MCF 10A (cell line): ENCODE data around the gene MSI1. TPM values are rescaled to one million over a fixed set of nuclear protein-coding genes. Genes with fewer than 3 reads are reported as not detected.

Experiments
- Bru-seq: library from RNA; stranded (reverse); fragments of 400-500 nt; gene quantifications from one replicate; lab custom pipeline; 2021; lab: Mats Ljungman, UMichigan
- BruChase-seq, 2 experiments: library from RNA; stranded (reverse); fragments of 400-500 nt; gene quantifications; one replicate each; lab custom pipeline; 2021; lab: Mats Ljungman, UMichigan
- BruUV-seq: library from RNA; stranded (reverse); fragments of 400-500 nt; replicated peaks from 2 replicates; lab custom pipeline; 2021; lab: Mats Ljungman, UMichigan
- CTCF ChIA-PET: fragments of 300-600 bp; sonication (Branson Sonifier 250); formaldehyde crosslinking; extraction: SDS; loops from one replicate; lab custom pipeline; 2021; ENCODE audit warnings: antibody characterized with exemption, inconsistent platforms; lab: Yijun Ruan, JAX
- POLR2A ChIA-PET: fragments of 300-600, 350-650 bp; sonication (Branson Sonifier 250); formaldehyde crosslinking; extraction: SDS; loops from one replicate; lab custom pipeline; 2020; ENCODE audit warnings: antibody characterized with exemption, inconsistent platforms; lab: Yijun Ruan, JAX
- DNase-seq: peaks from one replicate; pipeline ENCODE4 v3.0.0-alpha.2; 2018; ENCODE audit not compliant: unreplicated experiment
- H3K27ac Mint-ChIP-seq: one replicate; pipeline ENCODE4 v1.8.0; 2022; ENCODE audit warnings: mild to moderate bottlenecking, low read depth, mixed read lengths; ENCODE audit not compliant: unreplicated experiment
- H3K27me3 Mint-ChIP-seq: one replicate; pipeline ENCODE4 v1.8.0; 2022; ENCODE audit warnings: mixed read lengths; ENCODE audit not compliant: insufficient read depth, unreplicated experiment
- H3K36me3 Mint-ChIP-seq: one replicate; pipeline ENCODE4 v1.8.0; 2022; ENCODE audit warnings: mild to moderate bottlenecking, moderate library complexity, mixed read lengths; ENCODE audit not compliant: insufficient read depth, unreplicated experiment
- H3K4me1 Mint-ChIP-seq: one replicate; pipeline ENCODE4 v1.8.0; 2022; ENCODE audit warnings: mixed read lengths; ENCODE audit not compliant: insufficient read depth, unreplicated experiment
- H3K4me3 Mint-ChIP-seq: one replicate; pipeline ENCODE4 v1.8.0; 2022; ENCODE audit warnings: mild to moderate bottlenecking, moderate library complexity, mixed read lengths; ENCODE audit not compliant: unreplicated experiment
- H3K9me3 Mint-ChIP-seq: one replicate; pipeline ENCODE4 v1.8.0; 2022; ENCODE audit warnings: mixed read lengths; ENCODE audit not compliant: unreplicated experiment
- intact Hi-C: fragments of 100-400 bp; cut with micrococcal nuclease; formaldehyde crosslinking; loops from 2 replicates; pipeline ENCODE4 v1.14.1; 2022
- long read RNA-seq: library from polyadenylated mRNA; stranded (forward); transcript quantifications from one replicate; pipeline ENCODE4 v2.0.0, GENCODE V29; 2022
- total RNA-seq: library from RNA; stranded (reverse); gene quantifications from 2 replicates; pipeline ENCODE4 v1.2.3, GENCODE V29; 2022
- TF ChIP-seq, protein P1 (sequence below): fragments of 200-600 bp; IDR thresholded peaks from one replicate; pipeline ENCODE4 v1.8.0; 2022; ENCODE audit warnings: antibody characterized with exemption, mild to moderate bottlenecking; ENCODE audit not compliant: unreplicated experiment

The MSI1 gene
- total RNA-seq (not detected in 2 replicates), Bru-seq, nascent RNA (not detected), BruChase-seq, experiment 1, labeled RNA remaining after a 6-hour chase (not detected), BruChase-seq, experiment 2, labeled RNA remaining after a 2-hour chase (not detected)
- long read RNA-seq = 0 reads

DNA sequence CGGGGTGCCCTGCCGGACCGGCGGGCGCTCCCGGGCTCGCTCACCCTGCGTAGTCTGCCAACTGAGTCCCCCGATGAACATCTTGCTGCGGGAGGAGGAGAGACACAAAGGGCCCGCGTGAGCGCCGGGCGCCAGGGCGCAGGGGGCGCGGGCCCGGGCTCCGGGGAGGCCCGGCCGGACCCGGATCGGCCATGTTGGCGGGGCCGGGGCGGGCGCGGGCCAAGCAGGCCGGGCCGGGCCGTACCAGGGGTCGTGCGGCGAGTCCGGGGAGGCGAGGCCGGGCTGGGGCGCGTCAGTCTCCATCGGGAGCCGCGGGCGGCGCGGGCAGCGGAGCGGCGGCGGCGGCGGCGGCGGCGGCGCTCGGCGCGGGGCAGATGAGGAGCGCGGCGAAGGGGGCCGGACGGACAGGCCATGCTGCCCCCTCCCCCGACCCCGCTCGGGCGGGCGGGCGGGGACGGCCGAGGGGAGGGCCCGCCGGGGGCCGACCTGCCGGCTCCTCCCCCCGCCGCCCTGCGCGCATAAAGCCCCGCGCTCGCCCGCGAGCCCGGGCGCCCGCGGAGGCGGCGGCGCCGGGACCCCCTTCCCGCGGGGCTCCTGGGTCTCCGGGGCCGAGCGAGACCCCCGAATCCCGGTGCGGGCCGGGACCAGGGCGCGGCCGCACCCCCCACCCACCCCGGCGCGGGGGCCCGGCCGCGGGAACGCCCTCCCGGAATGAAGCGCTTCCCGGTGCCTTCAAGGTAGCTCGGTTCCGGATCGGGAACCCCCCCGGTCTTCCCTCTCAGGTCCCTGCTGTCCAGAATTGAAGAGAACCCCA lies at the start of gene MSI1:
TSS of gene MSI1 (minus strand) at position 376 of the 814 bp plus-strand sequence. CDS start at position 303, 73 bp downstream.
- ChIA-PET CTCF (no interaction called here), POLR2A (no interaction called here)
- peaks cover 7% of the 10 kb centered on the region for H3K4me1 Mint-ChIP-seq
- H3K36me3 Mint-ChIP-seq = no peaks in the 10 kb centered on the region
- BruUV-seq = no TSS peak
- intact Hi-C loops = no loop called here
- DNase-seq = no peak
- H3K9me3 Mint-ChIP-seq = no peaks in the 10 kb centered on the region
- H3K27ac Mint-ChIP-seq = no peak within 1 kb of the TSS
- TF ChIP-seq, protein P1, sequence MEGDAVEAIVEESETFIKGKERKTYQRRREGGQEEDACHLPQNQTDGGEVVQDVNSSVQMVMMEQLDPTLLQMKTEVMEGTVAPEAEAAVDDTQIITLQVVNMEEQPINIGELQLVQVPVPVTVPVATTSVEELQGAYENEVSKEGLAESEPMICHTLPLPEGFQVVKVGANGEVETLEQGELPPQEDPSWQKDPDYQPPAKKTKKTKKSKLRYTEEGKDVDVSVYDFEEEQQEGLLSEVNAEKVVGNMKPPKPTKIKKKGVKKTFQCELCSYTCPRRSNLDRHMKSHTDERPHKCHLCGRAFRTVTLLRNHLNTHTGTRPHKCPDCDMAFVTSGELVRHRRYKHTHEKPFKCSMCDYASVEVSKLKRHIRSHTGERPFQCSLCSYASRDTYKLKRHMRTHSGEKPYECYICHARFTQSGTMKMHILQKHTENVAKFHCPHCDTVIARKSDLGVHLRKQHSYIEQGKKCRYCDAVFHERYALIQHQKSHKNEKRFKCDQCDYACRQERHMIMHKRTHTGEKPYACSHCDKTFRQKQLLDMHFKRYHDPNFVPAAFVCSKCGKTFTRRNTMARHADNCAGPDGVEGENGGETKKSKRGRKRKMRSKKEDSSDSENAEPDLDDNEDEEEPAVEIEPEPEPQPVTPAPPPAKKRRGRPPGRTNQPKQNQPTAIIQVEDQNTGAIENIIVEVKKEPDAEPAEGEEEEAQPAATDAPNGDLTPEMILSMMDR = no peak
- H3K4me3 Mint-ChIP-seq = peak within 1 kb of the TSS; percentile 54
- peaks cover 64% of the 10 kb centered on the region for H3K27me3 Mint-ChIP-seq

DNA sequence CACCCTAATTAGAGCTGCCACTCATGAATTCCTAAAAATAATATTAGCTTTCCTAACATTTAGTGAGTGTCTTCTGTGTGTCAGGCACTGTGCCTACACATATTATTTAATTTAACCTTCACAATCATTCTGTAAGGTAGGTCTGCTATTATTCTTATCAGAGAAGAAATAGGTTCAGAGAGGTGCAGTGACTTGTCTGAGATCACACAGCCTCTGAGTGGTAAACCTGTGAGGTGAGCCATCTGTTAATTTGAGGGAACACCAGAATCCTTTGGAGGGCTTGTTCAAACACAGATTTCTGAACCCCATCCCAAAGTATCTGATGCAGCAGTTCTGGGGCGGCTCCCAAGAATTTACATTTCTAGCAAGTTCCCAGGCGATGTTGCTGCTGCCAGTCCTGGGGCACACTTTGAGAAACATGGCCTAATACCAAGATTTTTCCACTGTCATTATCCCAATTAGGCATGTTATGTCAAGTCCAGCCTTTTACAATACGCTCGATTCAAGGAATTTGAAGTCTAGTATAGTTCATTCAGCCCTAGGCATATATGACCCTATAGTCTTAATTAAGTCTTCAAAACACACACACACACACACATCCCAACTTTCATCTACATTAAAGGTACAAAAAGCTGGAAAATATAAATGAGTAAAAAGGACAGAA lies 49.1 kb upstream of the MSI1 start:
- H3K36me3 Mint-ChIP-seq = no peaks in the 10 kb centered on the region
- TF ChIP-seq, protein P1 = no peak
- intact Hi-C loops = no loop called here
- H3K27ac Mint-ChIP-seq = peak overlapping the region; percentile 2
- no peaks in the 10 kb centered on the region for H3K27me3 Mint-ChIP-seq
- BruUV-seq = no TSS peak
- no peaks in the 10 kb centered on the region for H3K4me1 Mint-ChIP-seq
- ChIA-PET POLR2A (interaction anchor here (0.6 to 1.0 kb wide), 3 partner anchors 19 to 186 kb away, joined by 3 to 4 read pairs (median 3); no protein-coding TSS in a partner anchor), CTCF (interaction anchor here (0.7 to 4.4 kb wide), 4 partner anchors 12 to 62 kb away, joined by 3 to 32 read pairs (median 4); no protein-coding TSS in a partner anchor)
- H3K4me3 Mint-ChIP-seq = no peak overlapping the region
- no peaks in the 10 kb centered on the region for H3K9me3 Mint-ChIP-seq
- no peak for DNase-seq

DNA sequence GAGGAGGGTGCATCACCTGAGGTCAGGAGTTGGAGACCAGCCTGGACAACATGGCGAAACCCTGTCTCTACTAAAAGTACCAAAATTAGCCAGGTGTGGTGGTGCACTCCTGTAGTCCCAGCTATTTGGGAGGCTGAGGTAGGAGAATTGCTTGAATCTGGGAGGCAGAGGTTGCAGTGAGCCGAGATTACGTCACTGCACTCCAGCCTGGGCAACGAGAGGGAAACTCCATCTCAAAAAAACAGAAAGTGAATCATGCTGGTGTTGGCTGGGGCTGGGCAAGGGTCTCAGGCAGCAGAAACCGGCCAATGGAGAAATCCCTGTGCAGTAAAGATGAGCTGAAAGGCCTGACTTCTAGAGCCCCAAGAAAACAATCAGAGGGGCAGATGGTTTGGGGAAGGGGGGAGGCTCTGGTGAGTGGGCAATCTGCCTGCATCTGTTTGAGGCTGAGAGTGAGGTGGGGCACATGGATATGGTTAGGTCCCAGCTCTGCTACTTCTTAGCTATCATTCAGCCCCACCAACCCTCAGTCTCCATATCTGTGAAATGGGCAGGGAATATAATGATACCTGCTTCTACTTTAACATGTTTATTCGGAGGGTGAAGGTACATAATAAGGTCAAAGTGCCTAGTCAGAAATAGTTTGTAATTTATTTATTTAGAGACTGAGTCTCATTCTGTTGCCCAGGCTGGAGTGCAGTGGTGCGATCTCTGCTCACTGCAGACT lies 47.7 kb upstream of the MSI1 start:
- DNase-seq = no peak
- no peaks in the 10 kb centered on the region for H3K9me3 Mint-ChIP-seq
- TF ChIP-seq, protein P1 = no peak
- POLR2A ChIA-PET = interaction anchor here (1.0 kb wide), 1 partner anchor 21 kb away, joined by 3 read pairs; no protein-coding TSS in a partner anchor
- H3K27me3 Mint-ChIP-seq = no peaks in the 10 kb centered on the region
- intact Hi-C loops = no loop called here
- BruUV-seq = no TSS peak
- no peaks in the 10 kb centered on the region for H3K4me1 Mint-ChIP-seq
- no peaks in the 10 kb centered on the region for H3K36me3 Mint-ChIP-seq
- no peak overlapping the region for H3K27ac Mint-ChIP-seq
- H3K4me3 Mint-ChIP-seq = no peak overlapping the region
- CTCF ChIA-PET = interaction anchor here (0.6 to 4.4 kb wide), 2 partner anchors 13 to 614 kb away, joined by 3 to 32 read pairs; no protein-coding TSS in a partner anchor
